ENCODE measurements around the gene GNB1L. TPM values are rescaled to one million over a fixed set of nuclear protein-coding genes. Genes with fewer than 3 reads are reported as not detected.

Gene GNB1L
- polyA plus RNA-seq, 3 donors from 2014 or later = 19.1 to 30.6 (median 20.3) TPM

GRCh38 chr22:19759427-19760057, 95.1 kb downstream of the GNB1L start:
- no peak for DNase-seq
- Mint-ChIP-seq H3K4me3 (peak overlapping the region; percentile 79 to 89 (median 82)), H3K27me3 (ENCODE audit: low read depth in 3 of 3) (peaks cover 26 to 27% (median 26%) of the 10 kb centered on the region in 3 donors), H3K27ac (peak overlapping the region in 1 of 6 donors; percentile 30), H3K36me3 (peaks cover 0 to 7% (median 5%) of the 10 kb centered on the region in 3 donors), H3K4me1 (peaks cover 19% of the 10 kb centered on the region in 2 donors), H3K9me3 (peaks cover 0 to 2% (median 0%) of the 10 kb centered on the region in 6 donors)

DNA sequence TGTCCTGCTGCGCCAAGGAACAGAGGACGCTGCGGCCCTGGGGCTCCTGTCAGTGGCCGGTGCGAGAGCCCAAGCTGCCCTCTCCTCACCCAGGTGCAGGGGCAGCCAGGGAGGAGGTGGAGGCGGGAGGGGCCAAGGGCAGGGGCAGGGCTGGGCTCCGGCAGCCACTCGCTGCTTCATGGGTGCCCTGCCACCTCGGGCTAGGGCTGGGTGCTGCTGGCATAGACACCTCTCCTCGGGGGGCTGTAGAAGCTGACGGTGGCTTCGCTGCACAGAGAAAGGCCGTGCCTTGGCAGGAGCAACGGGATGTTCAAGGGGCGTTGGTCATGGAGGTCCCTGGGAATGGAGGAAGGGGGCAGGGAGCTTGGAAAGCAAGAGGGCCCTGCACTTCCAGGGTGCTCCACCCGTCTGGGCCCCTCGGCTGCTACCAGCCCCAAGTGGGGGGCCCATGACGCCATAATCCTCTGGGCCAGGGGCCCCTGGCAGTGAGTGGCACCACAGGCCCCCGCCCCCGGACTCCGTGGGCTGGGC, 95.7 kb downstream of the GNB1L start:
- H3K27me3 Mint-ChIP-seq (ENCODE audit: low read depth in 3 of 3) = peaks cover 24 to 27% (median 27%) of the 10 kb centered on the region in 3 donors

DNA sequence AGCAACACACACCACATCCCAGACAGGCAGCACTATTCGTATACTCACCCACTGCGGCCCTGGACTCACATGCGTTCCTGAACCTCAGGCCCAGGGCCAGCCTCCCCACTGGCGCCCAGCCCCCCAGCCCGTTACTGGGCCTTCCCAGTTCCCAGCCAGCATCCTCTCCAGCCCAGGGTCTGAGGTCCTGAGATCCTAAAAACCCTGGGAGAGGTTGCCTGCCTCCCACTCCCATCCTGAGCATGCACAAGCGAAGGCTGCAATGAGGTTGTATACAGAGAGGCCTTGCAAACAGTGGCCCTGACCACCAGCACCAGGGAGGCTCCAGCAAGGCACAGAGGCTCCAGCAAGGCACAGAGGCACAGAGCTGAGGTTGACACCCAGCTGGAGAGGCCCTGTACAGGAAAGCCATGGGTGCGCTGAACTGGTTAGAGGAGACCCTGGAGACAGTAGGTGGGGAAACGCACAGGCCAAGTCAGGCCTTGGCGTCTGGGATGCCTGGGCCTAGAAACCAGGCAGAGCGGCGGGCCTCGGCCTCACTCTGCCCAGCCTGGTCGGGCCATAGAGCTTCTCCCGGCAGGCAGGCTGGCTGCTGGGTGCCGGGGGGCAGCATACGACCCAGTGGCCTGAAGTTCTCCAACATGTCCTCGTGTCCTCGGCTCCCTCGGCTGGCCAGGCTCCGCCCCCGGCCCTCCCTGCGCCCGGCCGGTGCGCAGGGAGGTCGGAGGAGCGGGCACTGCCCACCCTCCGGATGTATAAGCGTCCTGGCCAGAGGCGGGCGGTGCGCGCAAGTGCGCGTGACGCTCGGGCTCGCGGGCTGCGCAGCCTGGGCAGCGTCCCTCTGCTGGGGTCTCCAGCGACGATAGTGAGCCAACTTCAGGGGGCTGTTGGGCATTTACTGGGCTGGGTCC, 96.4 kb downstream of the GNB1L start:
- Mint-ChIP-seq H3K27me3 (ENCODE audit: low read depth in 3 of 3) (peaks cover 22 to 28% (median 27%) of the 10 kb centered on the region in 3 donors), H3K4me3 (peak overlapping the region; percentile 45 to 70 (median 58)), H3K36me3 (peaks cover 0 to 7% (median 5%) of the 10 kb centered on the region in 3 donors)

More for the DNA sequence above, 95.7 kb downstream of the GNB1L start:
- Mint-ChIP-seq H3K4me1 (peaks cover 18 to 19% of the 10 kb centered on the region in 2 donors), H3K4me3 (no peak overlapping the region), H3K9me3 (peaks cover 0 to 2% (median 0%) of the 10 kb centered on the region in 6 donors), H3K36me3 (peaks cover 0 to 7% (median 5%) of the 10 kb centered on the region in 3 donors), H3K27ac (no peak overlapping the region)
- no peak for DNase-seq

GRCh38 chr22:19757140-19757984, 97.3 kb downstream of the GNB1L start:
- Mint-ChIP-seq H3K9me3 (peaks cover 0 to 2% (median 0%) of the 10 kb centered on the region in 6 donors), H3K4me3 (peak overlapping the region; percentile 45 to 70 (median 58)), H3K27ac (no peak overlapping the region), H3K4me1 (peaks cover 18 to 19% of the 10 kb centered on the region in 2 donors), H3K27me3 (ENCODE audit: low read depth in 3 of 3) (peaks cover 24 to 28% (median 24%) of the 10 kb centered on the region in 3 donors), H3K36me3 (peaks cover 0 to 7% (median 5%) of the 10 kb centered on the region in 3 donors)
- no peak for DNase-seq

More for the DNA sequence above, 96.4 kb downstream of the GNB1L start:
- no peak overlapping the region for H3K27ac Mint-ChIP-seq
- peaks cover 18 to 19% of the 10 kb centered on the region in 2 donors for H3K4me1 Mint-ChIP-seq
- peaks cover 0 to 2% (median 0%) of the 10 kb centered on the region in 6 donors for H3K9me3 Mint-ChIP-seq
- no peak for DNase-seq

DNA sequence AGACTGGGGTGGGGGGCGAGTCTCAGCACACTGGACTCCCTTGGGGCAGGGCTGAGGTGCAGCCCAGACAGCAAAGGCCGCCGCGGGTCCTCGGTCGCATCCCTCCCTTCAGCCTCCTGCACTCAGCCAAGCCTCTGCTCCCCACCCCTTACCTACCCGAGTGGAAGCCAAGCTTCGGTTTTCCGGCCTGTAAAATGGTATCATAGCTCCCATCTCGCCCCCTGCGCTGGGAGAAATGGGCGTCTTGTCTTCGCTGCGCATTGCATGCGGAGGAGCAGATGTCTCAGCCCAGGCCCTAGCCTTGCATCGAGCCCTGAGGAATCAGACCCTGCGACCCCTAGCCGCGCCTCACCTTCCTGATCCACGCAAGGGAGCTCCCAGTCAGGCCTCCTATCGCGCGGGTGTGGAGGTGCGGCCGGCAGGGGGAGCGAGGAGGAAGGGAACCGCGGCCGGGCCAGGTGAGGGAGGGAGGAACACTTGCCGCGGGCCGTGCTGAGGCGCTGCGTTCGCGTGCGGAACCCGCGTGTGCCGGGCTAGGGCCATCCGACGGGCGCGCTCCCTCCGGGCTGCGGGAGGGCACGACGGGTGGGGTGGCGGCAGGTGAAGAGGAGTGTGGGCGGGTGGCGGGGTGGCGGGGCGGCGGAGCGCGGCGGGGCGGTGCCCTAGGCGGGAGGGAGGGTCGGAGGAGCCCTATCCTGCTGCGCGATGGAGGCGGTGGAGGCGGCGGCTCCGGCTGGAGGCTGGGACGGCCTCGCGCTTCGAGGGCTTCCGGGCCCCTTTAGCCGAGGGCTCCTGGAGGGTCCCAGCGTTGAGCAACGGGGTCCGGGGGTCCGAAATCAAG, 98.2 kb downstream of the GNB1L start:
- H3K9me3 Mint-ChIP-seq = peaks cover 0 to 2% (median 0%) of the 10 kb centered on the region in 6 donors
- H3K4me1 Mint-ChIP-seq = peaks cover 17 to 18% of the 10 kb centered on the region in 2 donors
- H3K27me3 Mint-ChIP-seq (ENCODE audit: low read depth in 3 of 3) = peaks cover 21 to 25% (median 21%) of the 10 kb centered on the region in 3 donors
- DNase-seq = peak in 1 of 3 donors; percentile 24
- H3K36me3 Mint-ChIP-seq = peaks cover 0 to 7% (median 5%) of the 10 kb centered on the region in 3 donors
- peak overlapping the region in 3 of 5 donors; percentile 36 to 52 (median 38) for H3K4me3 Mint-ChIP-seq
- H3K27ac Mint-ChIP-seq = no peak overlapping the region

DNA sequence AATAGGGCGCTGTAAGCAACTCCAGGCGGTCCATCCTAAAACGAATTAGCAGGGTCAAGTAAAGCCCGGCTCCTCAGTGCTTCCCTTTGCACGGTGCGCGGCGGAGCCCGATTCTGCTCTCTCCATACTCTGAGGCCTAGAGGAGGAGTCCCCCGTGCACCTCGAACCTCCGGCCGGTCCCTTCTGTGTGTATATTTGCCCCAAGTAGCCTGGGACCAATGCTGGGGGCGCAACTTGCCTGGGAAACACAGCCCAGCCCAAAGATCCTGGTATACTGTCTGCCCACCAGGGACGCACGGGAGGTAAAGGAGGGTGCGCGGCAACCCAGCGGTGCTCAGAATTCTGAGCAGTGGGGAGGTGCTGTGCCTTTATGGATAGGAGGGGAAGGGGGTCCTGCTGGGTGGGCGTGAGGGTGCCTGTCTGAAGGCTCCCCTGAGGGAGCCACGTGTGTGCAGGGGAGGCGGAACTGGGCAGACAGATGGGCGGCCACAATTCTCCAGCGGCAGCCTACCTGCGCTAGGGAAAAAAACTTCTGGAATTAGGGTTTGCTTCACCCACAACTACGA, 98.9 kb downstream of the GNB1L start:
- DNase-seq = no peak
- H3K9me3 Mint-ChIP-seq = peaks cover 0 to 2% (median 0%) of the 10 kb centered on the region in 6 donors
- H3K4me1 Mint-ChIP-seq = peaks cover 16 to 18% of the 10 kb centered on the region in 2 donors
- peak overlapping the region in 3 of 5 donors; percentile 27 to 46 (median 32) for H3K4me3 Mint-ChIP-seq
- peaks cover 0 to 7% (median 5%) of the 10 kb centered on the region in 3 donors for H3K36me3 Mint-ChIP-seq
- peaks cover 20 to 24% (median 23%) of the 10 kb centered on the region in 3 donors for H3K27me3 Mint-ChIP-seq (ENCODE audit: low read depth in 3 of 3)
- H3K27ac Mint-ChIP-seq = no peak overlapping the region

GRCh38 chr22:19755145-19755710, 99.4 kb downstream of the GNB1L start:
- H3K9me3 Mint-ChIP-seq = peaks cover 0 to 2% (median 0%) of the 10 kb centered on the region in 6 donors
- no peak for DNase-seq
- H3K36me3 Mint-ChIP-seq = peaks cover 0 to 4% (median 4%) of the 10 kb centered on the region in 3 donors
- H3K27ac Mint-ChIP-seq = no peak overlapping the region
- H3K4me3 Mint-ChIP-seq = no peak overlapping the region
- H3K27me3 Mint-ChIP-seq (ENCODE audit: low read depth in 3 of 3) = peaks cover 19 to 23% (median 23%) of the 10 kb centered on the region in 3 donors
- peaks cover 15 to 16% of the 10 kb centered on the region in 2 donors for H3K4me1 Mint-ChIP-seq

- H3K27me3 Mint-ChIP-seq (ENCODE audit: low read depth in 3 of 3) = peaks cover 14 to 18% (median 18%) of the 10 kb centered on the region in 3 donors
- H3K27ac Mint-ChIP-seq = no peak overlapping the region
- no peaks in the 10 kb centered on the region for H3K9me3 Mint-ChIP-seq
- peaks cover 10 to 11% of the 10 kb centered on the region in 2 donors for H3K4me1 Mint-ChIP-seq
- DNase-seq = no peak
- H3K36me3 Mint-ChIP-seq = no peaks in the 10 kb centered on the region
- H3K4me3 Mint-ChIP-seq = no peak overlapping the region
Observed at GRCh38 chr22:19754701-19755144, 100.0 kb downstream of the GNB1L start.

GRCh38 chr22:19753996-19754700, 100.5 kb downstream of the GNB1L start:
- no peak for DNase-seq
- Mint-ChIP-seq H3K27ac (no peak overlapping the region), H3K27me3 (ENCODE audit: low read depth in 3 of 3) (peaks cover 11 to 16% (median 16%) of the 10 kb centered on the region in 3 donors), H3K36me3 (no peaks in the 10 kb centered on the region), H3K4me1 (peaks cover 8 to 9% of the 10 kb centered on the region in 2 donors), H3K9me3 (no peaks in the 10 kb centered on the region), H3K4me3 (no peak overlapping the region)

GRCh38 chr22:19753090-19753842, 101.4 kb downstream of the GNB1L start:
- Mint-ChIP-seq H3K9me3 (no peaks in the 10 kb centered on the region), H3K27me3 (ENCODE audit: low read depth in 3 of 3) (peaks cover 11 to 18% (median 16%) of the 10 kb centered on the region in 3 donors), H3K27ac (no peak overlapping the region), H3K4me3 (no peak overlapping the region), H3K4me1 (peaks cover 8 to 9% of the 10 kb centered on the region in 2 donors), H3K36me3 (no peaks in the 10 kb centered on the region)
- DNase-seq = no peak

Measured in immature natural killer cell (primary cell).